H1 (cell line): ENCODE data around the gene MED13. TPM values are rescaled to one million over a fixed set of nuclear protein-coding genes. Genes with fewer than 3 reads are reported as not detected.

Experiments
- EZH2 ChIP-seq: fragments of 200-600 bp; sonication (generic); IDR thresholded peaks from 2 replicates; pipeline ENCODE4 v1.7.1; 2012; ENCODE audit warnings: low read depth, mild to moderate bottlenecking, moderate library complexity, low read length, inconsistent platforms; ENCODE audit not compliant: severe bottlenecking
- GABPA ChIP-seq: IDR thresholded peaks from 2 replicates; pipeline ENCODE4 v1.6.1; 2011; ENCODE audit warnings: mild to moderate bottlenecking, low read length, moderate library complexity, borderline replicate concordance; ENCODE audit not compliant: insufficient read depth
- JUND ChIP-seq: IDR thresholded peaks from 2 replicates; pipeline ENCODE4 v1.6.1; 2011; ENCODE audit warnings: mild to moderate bottlenecking, improper control_type of control experiment, low read length
- KDM1A ChIP-seq: fragments of 200-600, 300-600 bp; sonication (generic); IDR thresholded peaks from 2 replicates; pipeline ENCODE4 v1.7.1; 2016; ENCODE audit warnings: mild to moderate bottlenecking, low read length, borderline replicate concordance
- NANOG ChIP-seq: IDR thresholded peaks from 2 replicates; pipeline ENCODE4 v1.6.1; 2011; ENCODE audit warnings: low read length, low read depth, mild to moderate bottlenecking, inconsistent platforms; ENCODE audit not compliant: insufficient read depth, poor library complexity, severe bottlenecking
- POLR2A ChIP-seq, 2 experiments: IDR thresholded peaks; 1 replicate in 1 of 2; 2 replicates in 1 of 2; pipeline ENCODE4 v1.6.1; 2011; ENCODE audit warnings: low read depth in 2 of 2, low read length in 2 of 2, mild to moderate bottlenecking in 2 of 2; ENCODE audit errors: control extremely low read depth in 1 of 2
- SRF ChIP-seq: IDR thresholded peaks from 2 replicates; pipeline ENCODE4 v1.6.1; 2011; ENCODE audit warnings: mild to moderate bottlenecking, low read depth, low read length, moderate library complexity
- polyA plus RNA-seq, 7 experiments: library from polyadenylated mRNA; depleted of rRNA in 3 of 7; stranded (reverse) in 5 of 7; unstranded in 2 of 7; fragments of >200 nt in 5 of 7; fragments of 200-250 nt in 2 of 7; gene quantifications; 1 replicate in 5 of 7; 2 replicates in 1 of 7; 4 replicates in 1 of 7; pipeline versions ENCODE4 v1.2.1 to v1.2.3, GENCODE V29; 2011 to 2013; ENCODE audit warnings: missing spikeins in 2 of 7, mixed read lengths in 2 of 7
- total RNA-seq: library from RNA; stranded (reverse); fragmentation: NEBNext Ultra II Directional; extraction: Animal tissue kit (Norgen Biotek cat#: 25700); gene quantifications from 2 replicates; pipeline ENCODE4 v1.2.1, GENCODE V29; 2021
- TF ChIP-seq, protein P1 (sequence below): fragments of 300-600 bp; sonication (generic); IDR thresholded peaks from 2 replicates; pipeline ENCODE4 v1.7.1; 2012; ENCODE audit warnings: low read length, moderate library complexity, mild to moderate bottlenecking, inconsistent platforms; ENCODE audit not compliant: insufficient replicate concordance

Gene MED13
- total and polyA plus RNA-seq, 2 of the 8 experiments (the other 6 are each of a cell fraction or from before 2014, with no cell fraction given) = 11.3 to 44.8 TPM

DNA sequence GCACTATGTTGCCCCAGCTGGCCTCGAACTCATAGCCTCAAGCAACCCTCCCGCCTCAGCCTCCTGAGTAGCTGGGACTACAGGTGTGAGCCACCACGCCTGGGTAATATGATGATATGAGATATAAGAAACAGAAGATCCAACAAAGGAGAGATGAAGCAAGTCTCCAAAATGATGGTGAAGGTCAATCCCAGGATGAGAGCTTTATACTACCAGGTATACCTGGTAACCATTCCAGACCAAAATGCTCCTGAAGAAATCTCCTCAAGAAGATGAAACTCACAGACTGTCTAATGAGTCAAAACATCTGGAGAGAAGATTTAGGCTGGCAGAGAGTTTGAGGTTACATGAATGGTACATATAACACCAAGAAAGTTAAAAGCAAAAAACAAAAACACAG lies 161.8 kb downstream of the MED13 start (continued):
- TF ChIP-seq, protein P1, sequence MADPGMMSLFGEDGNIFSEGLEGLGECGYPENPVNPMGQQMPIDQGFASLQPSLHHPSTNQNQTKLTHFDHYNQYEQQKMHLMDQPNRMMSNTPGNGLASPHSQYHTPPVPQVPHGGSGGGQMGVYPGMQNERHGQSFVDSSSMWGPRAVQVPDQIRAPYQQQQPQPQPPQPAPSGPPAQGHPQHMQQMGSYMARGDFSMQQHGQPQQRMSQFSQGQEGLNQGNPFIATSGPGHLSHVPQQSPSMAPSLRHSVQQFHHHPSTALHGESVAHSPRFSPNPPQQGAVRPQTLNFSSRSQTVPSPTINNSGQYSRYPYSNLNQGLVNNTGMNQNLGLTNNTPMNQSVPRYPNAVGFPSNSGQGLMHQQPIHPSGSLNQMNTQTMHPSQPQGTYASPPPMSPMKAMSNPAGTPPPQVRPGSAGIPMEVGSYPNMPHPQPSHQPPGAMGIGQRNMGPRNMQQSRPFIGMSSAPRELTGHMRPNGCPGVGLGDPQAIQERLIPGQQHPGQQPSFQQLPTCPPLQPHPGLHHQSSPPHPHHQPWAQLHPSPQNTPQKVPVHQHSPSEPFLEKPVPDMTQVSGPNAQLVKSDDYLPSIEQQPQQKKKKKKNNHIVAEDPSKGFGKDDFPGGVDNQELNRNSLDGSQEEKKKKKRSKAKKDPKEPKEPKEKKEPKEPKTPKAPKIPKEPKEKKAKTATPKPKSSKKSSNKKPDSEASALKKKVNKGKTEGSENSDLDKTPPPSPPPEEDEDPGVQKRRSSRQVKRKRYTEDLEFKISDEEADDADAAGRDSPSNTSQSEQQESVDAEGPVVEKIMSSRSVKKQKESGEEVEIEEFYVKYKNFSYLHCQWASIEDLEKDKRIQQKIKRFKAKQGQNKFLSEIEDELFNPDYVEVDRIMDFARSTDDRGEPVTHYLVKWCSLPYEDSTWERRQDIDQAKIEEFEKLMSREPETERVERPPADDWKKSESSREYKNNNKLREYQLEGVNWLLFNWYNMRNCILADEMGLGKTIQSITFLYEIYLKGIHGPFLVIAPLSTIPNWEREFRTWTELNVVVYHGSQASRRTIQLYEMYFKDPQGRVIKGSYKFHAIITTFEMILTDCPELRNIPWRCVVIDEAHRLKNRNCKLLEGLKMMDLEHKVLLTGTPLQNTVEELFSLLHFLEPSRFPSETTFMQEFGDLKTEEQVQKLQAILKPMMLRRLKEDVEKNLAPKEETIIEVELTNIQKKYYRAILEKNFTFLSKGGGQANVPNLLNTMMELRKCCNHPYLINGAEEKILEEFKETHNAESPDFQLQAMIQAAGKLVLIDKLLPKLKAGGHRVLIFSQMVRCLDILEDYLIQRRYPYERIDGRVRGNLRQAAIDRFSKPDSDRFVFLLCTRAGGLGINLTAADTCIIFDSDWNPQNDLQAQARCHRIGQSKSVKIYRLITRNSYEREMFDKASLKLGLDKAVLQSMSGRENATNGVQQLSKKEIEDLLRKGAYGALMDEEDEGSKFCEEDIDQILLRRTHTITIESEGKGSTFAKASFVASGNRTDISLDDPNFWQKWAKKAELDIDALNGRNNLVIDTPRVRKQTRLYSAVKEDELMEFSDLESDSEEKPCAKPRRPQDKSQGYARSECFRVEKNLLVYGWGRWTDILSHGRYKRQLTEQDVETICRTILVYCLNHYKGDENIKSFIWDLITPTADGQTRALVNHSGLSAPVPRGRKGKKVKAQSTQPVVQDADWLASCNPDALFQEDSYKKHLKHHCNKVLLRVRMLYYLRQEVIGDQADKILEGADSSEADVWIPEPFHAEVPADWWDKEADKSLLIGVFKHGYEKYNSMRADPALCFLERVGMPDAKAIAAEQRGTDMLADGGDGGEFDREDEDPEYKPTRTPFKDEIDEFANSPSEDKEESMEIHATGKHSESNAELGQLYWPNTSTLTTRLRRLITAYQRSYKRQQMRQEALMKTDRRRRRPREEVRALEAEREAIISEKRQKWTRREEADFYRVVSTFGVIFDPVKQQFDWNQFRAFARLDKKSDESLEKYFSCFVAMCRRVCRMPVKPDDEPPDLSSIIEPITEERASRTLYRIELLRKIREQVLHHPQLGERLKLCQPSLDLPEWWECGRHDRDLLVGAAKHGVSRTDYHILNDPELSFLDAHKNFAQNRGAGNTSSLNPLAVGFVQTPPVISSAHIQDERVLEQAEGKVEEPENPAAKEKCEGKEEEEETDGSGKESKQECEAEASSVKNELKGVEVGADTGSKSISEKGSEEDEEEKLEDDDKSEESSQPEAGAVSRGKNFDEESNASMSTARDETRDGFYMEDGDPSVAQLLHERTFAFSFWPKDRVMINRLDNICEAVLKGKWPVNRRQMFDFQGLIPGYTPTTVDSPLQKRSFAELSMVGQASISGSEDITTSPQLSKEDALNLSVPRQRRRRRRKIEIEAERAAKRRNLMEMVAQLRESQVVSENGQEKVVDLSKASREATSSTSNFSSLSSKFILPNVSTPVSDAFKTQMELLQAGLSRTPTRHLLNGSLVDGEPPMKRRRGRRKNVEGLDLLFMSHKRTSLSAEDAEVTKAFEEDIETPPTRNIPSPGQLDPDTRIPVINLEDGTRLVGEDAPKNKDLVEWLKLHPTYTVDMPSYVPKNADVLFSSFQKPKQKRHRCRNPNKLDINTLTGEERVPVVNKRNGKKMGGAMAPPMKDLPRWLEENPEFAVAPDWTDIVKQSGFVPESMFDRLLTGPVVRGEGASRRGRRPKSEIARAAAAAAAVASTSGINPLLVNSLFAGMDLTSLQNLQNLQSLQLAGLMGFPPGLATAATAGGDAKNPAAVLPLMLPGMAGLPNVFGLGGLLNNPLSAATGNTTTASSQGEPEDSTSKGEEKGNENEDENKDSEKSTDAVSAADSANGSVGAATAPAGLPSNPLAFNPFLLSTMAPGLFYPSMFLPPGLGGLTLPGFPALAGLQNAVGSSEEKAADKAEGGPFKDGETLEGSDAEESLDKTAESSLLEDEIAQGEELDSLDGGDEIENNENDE = no peak
- no peak for TF ChIP-seq POLR2A (IDR thresholded peaks at IDR 0.05; ENCODE audit: control extremely low read depth in 1 of 2, low read depth in 2 of 2, low read length in 2 of 2)
- no peak for TF ChIP-seq SRF
- no peak for TF ChIP-seq NANOG
- TF ChIP-seq JUND = no peak
- no peak for TF ChIP-seq KDM1A
- no peak for TF ChIP-seq EZH2
- TF ChIP-seq GABPA = no peak
